H9 (cell line): ENCODE results near the gene KIF5C. TPM values are rescaled to one million over a fixed set of nuclear protein-coding genes. Genes with fewer than 3 reads are reported as not detected.

Source experiments
- DNase-seq: peaks from one replicate; pipeline ENCODE4 v3.0.0-alpha.2; 2017
- H2AFZ ChIP-seq: one replicate; pipeline ENCODE4 v1.6.1; 2013; ENCODE audit warnings: mild to moderate bottlenecking, low read length, control low read depth, moderate library complexity
- H2AK5ac ChIP-seq: 2 replicates; pipeline ENCODE4 v1.6.1; 2013; ENCODE audit warnings: low read length, control low read depth, mixed read lengths; ENCODE audit not compliant: insufficient read length
- H2BK120ac ChIP-seq: one replicate; pipeline ENCODE4 v1.6.1; 2013; ENCODE audit warnings: low read depth, mild to moderate bottlenecking, low read length, control low read depth, inconsistent platforms; ENCODE audit not compliant: poor library complexity, severe bottlenecking
- H2BK12ac ChIP-seq: 2 replicates; pipeline ENCODE4 v1.6.1; 2013; ENCODE audit warnings: low read length, control low read depth, mixed read lengths, low read depth; ENCODE audit not compliant: insufficient read length
- H2BK15ac ChIP-seq: 2 replicates; pipeline ENCODE4 v1.6.1; 2013; ENCODE audit warnings: low read depth, low read length, control low read depth
- H2BK20ac ChIP-seq: one replicate; pipeline ENCODE4 v1.6.1; 2013; ENCODE audit warnings: low read depth, mild to moderate bottlenecking, low read length, control low read depth, inconsistent platforms; ENCODE audit not compliant: poor library complexity, severe bottlenecking
- H2BK5ac ChIP-seq: 2 replicates; pipeline ENCODE4 v1.6.1; 2013; ENCODE audit warnings: low read length, control low read depth, mixed read lengths; ENCODE audit not compliant: insufficient read length
- H3K14ac ChIP-seq: 2 replicates; pipeline ENCODE4 v1.6.1; 2013; ENCODE audit warnings: low read length, control low read depth; ENCODE audit not compliant: insufficient read depth
- H3K18ac ChIP-seq: 2 replicates; pipeline ENCODE4 v1.6.1; 2013; ENCODE audit warnings: low read depth, mild to moderate bottlenecking, mixed read lengths, low read length, control low read depth; ENCODE audit not compliant: insufficient read length
- H3K23ac ChIP-seq: 2 replicates; pipeline ENCODE4 v1.6.1; 2013; ENCODE audit warnings: low read length, control low read depth, mixed read lengths, low read depth; ENCODE audit not compliant: insufficient read length
- H3K23me2 ChIP-seq: 2 replicates; pipeline ENCODE4 v1.6.1; 2013; ENCODE audit warnings: low read depth, mild to moderate bottlenecking, mixed read lengths, low read length, control low read depth; ENCODE audit not compliant: insufficient read length, poor library complexity, severe bottlenecking
- H3K27ac ChIP-seq: 2 replicates; pipeline ENCODE4 v1.5.1; 2013; ENCODE audit warnings: low read length, control low read depth, mixed read lengths, low read depth; ENCODE audit not compliant: insufficient read length
- H3K27me3 ChIP-seq: 2 replicates; pipeline ENCODE4 v1.6.1; 2013; ENCODE audit warnings: low read length, control low read depth, inconsistent platforms; ENCODE audit not compliant: insufficient read depth
- H3K4ac ChIP-seq: 2 replicates; pipeline ENCODE4 v1.6.1; 2013; ENCODE audit warnings: low read depth, mild to moderate bottlenecking, control low read depth, inconsistent platforms, low read length, moderate library complexity
- H3K4me1 ChIP-seq: 2 replicates; pipeline ENCODE4 v1.6.1; 2013; ENCODE audit warnings: low read length, control low read depth, inconsistent platforms; ENCODE audit not compliant: insufficient read depth
- H3K4me2 ChIP-seq: 2 replicates; pipeline ENCODE4 v1.6.1; 2013; ENCODE audit warnings: low read length, control low read depth, mixed read lengths; ENCODE audit not compliant: insufficient read length, insufficient read depth
- H3K56ac ChIP-seq: 2 replicates; pipeline ENCODE4 v1.6.1; 2013; ENCODE audit warnings: low read depth, mild to moderate bottlenecking, mixed read lengths, low read length, control low read depth; ENCODE audit not compliant: insufficient read length
- H3K79me1 ChIP-seq: 2 replicates; pipeline ENCODE4 v1.6.1; 2013; ENCODE audit warnings: low read depth, mild to moderate bottlenecking, moderate library complexity, low read length, control low read depth, inconsistent platforms; ENCODE audit not compliant: insufficient read depth, poor library complexity, severe bottlenecking
- H3K79me2 ChIP-seq: 2 replicates; pipeline ENCODE4 v1.6.1; 2013; ENCODE audit warnings: low read length, control low read depth, inconsistent platforms; ENCODE audit not compliant: insufficient read depth
- H3K9ac ChIP-seq: 2 replicates; pipeline ENCODE4 v1.6.1; 2013; ENCODE audit warnings: low read length, control low read depth, mixed read lengths; ENCODE audit not compliant: insufficient read length; ENCODE audit errors: extremely low read depth
- H3K9me3 ChIP-seq: one replicate; pipeline ENCODE4 v1.6.1; 2013; ENCODE audit warnings: low read depth, low read length, inconsistent platforms; ENCODE audit not compliant: control insufficient read depth
- H3T11ph ChIP-seq: one replicate; pipeline ENCODE4 v1.6.1; 2013; ENCODE audit warnings: mild to moderate bottlenecking, low read length, control low read depth, inconsistent platforms
- H4K20me1 ChIP-seq: one replicate; pipeline ENCODE4 v1.6.1; 2013; ENCODE audit not compliant: control insufficient read depth, insufficient read length, insufficient read depth
- H4K5ac ChIP-seq: 2 replicates; pipeline ENCODE4 v1.6.1; 2013; ENCODE audit warnings: low read depth, mild to moderate bottlenecking, mixed read lengths, low read length, control low read depth; ENCODE audit not compliant: insufficient read length
- H4K8ac ChIP-seq: replicated peaks from 2 replicates; pipeline ENCODE4 v1.6.1; 2013; ENCODE audit warnings: low read length, control low read depth, mixed read lengths, low read depth; ENCODE audit not compliant: insufficient read length
- H4K91ac ChIP-seq: 2 replicates; pipeline ENCODE4 v1.6.1; 2013; ENCODE audit warnings: low read depth, mild to moderate bottlenecking, moderate library complexity, mixed read lengths, low read length, control low read depth; ENCODE audit not compliant: insufficient read length
- H3K27ac Mint-ChIP-seq, 3 experiments: 2 replicates in 2 of 3; 3 replicates in 1 of 3; pipeline ENCODE4 v1.8.0; 2020 to 2021; ENCODE audit warnings: mixed read lengths in 3 of 3, mild to moderate bottlenecking in 1 of 3, moderate library complexity in 1 of 3
- H3K27me3 Mint-ChIP-seq: 2 replicates; pipeline ENCODE4 v1.8.0; 2021; ENCODE audit warnings: low read depth, mild to moderate bottlenecking, moderate library complexity, mixed read lengths
- H3K36me3 Mint-ChIP-seq, 3 experiments: 2 replicates in 2 of 3; 3 replicates in 1 of 3; pipeline ENCODE4 v1.8.0; 2020 to 2021; ENCODE audit warnings: low read depth in 3 of 3, mixed read lengths in 3 of 3; ENCODE audit not compliant: insufficient read depth in 1 of 3
- H3K4me1 Mint-ChIP-seq, 2 experiments: 2 replicates each; pipeline ENCODE4 v1.8.0; 2020; ENCODE audit warnings: mixed read lengths in 2 of 2
- H3K4me3 Mint-ChIP-seq, 2 experiments: 2 replicates in 1 of 2; 3 replicates in 1 of 2; pipeline ENCODE4 v1.8.0; 2020 to 2021; ENCODE audit warnings: mild to moderate bottlenecking in 2 of 2, mixed read lengths in 2 of 2, moderate library complexity in 1 of 2
- H3K9me3 Mint-ChIP-seq, 2 experiments: 2 replicates in 1 of 2; 3 replicates in 1 of 2; pipeline ENCODE4 v1.8.0; 2020; ENCODE audit warnings: mild to moderate bottlenecking in 2 of 2, mixed read lengths in 2 of 2, moderate library complexity in 1 of 2
- WGBS: extraction: QIAGEN DNeasy Blood & Tissue Kit; methylation state at CpG from one replicate; pipeline ENCODE4 v1.1.7; 2013; ENCODE audit warnings: missing lambda C conversion rate, low lambda C conversion rate, mixed read lengths; ENCODE audit not compliant: insufficient read length; ENCODE audit errors: extremely low coverage; 5-methylcytosine and 5-hydroxymethylcytosine counted together
- total RNA-seq: library from RNA; stranded (reverse); gene quantifications from 2 replicates; pipeline ENCODE4 v1.2.1, GENCODE V29; 2021
- TF ChIP-seq, protein P1 (sequence below): fragments of 200-600 bp; sonication (generic); conservative IDR thresholded peaks from 3 replicates; pipeline ENCODE4 v1.8.0; 2021; ENCODE audit warnings: antibody characterized with exemption, mild to moderate bottlenecking

Gene KIF5C
- total RNA-seq, 1 experiment from 2014 or later = 52.9 TPM

DNA sequence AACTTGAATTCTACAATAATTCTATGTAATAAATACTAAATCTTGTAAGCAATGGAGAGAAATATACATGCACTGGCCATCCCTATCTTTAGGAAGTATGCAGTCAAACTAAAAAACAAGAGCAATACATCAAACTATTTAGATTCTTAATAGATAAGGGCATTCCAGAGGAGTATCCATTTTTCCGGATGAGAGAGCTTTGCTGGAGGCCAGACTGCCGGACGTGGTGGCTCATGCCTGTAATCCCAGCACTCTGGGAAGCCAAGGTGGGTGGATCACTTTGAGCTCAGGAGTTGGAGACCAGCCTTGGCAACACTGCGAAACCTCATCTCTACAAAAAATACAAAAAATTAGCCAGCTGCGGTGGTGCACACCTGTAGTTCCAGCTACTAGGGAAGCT lies 60.8 kb downstream of the KIF5C start:
- no peak overlapping the region for H2AK5ac ChIP-seq
- H3K4me1 Mint-ChIP-seq = peaks cover 5 to 7% of the 10 kb centered on the region in 2 experiments
- no peak overlapping the region for H4K5ac ChIP-seq
- H3K27me3 Mint-ChIP-seq = no peaks in the 10 kb centered on the region
- H3K9me3 ChIP-seq = no peaks in the 10 kb centered on the region
- TF ChIP-seq, protein P1, sequence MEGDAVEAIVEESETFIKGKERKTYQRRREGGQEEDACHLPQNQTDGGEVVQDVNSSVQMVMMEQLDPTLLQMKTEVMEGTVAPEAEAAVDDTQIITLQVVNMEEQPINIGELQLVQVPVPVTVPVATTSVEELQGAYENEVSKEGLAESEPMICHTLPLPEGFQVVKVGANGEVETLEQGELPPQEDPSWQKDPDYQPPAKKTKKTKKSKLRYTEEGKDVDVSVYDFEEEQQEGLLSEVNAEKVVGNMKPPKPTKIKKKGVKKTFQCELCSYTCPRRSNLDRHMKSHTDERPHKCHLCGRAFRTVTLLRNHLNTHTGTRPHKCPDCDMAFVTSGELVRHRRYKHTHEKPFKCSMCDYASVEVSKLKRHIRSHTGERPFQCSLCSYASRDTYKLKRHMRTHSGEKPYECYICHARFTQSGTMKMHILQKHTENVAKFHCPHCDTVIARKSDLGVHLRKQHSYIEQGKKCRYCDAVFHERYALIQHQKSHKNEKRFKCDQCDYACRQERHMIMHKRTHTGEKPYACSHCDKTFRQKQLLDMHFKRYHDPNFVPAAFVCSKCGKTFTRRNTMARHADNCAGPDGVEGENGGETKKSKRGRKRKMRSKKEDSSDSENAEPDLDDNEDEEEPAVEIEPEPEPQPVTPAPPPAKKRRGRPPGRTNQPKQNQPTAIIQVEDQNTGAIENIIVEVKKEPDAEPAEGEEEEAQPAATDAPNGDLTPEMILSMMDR = no peak
- H3K4me1 ChIP-seq = no peaks in the 10 kb centered on the region
- H4K20me1 ChIP-seq = peaks cover 2% of the 10 kb centered on the region
- no peaks in the 10 kb centered on the region for H3K79me2 ChIP-seq
- H2AFZ ChIP-seq = no peak overlapping the region
- no peak overlapping the region for H3K9ac ChIP-seq
- no CpG with 5 or more reads among the region's 5 CpGs for WGBS
- no peak overlapping the region for H4K8ac ChIP-seq
- H3K23me2 ChIP-seq = no peaks in the 10 kb centered on the region
- H3K27me3 ChIP-seq = no peaks in the 10 kb centered on the region
- no peak overlapping the region for H3K27ac Mint-ChIP-seq
- no peak overlapping the region for H4K91ac ChIP-seq
- H3K4ac ChIP-seq = no peak overlapping the region
- no peak overlapping the region for H2BK12ac ChIP-seq
- H3K14ac ChIP-seq = no peak overlapping the region
- no peak overlapping the region for H2BK15ac ChIP-seq
- no peak overlapping the region for H3K27ac ChIP-seq
- no peak overlapping the region for H3K56ac ChIP-seq
- H3K79me1 ChIP-seq = no peaks in the 10 kb centered on the region
- H3K23ac ChIP-seq = no peak overlapping the region
- no peak overlapping the region for H3T11ph ChIP-seq
- DNase-seq = no peak
- H3K18ac ChIP-seq = no peak overlapping the region
- no peak overlapping the region for H2BK20ac ChIP-seq
- H3K4me2 ChIP-seq = no peak overlapping the region
- no peak overlapping the region for H2BK5ac ChIP-seq
- H3K9me3 Mint-ChIP-seq = no peaks in the 10 kb centered on the region; a peak in 1 of 5 replicates
- no peak overlapping the region for H3K4me3 Mint-ChIP-seq
- no peak overlapping the region for H2BK120ac ChIP-seq
- peaks cover 1 to 8% (median 2%) of the 10 kb centered on the region in 3 experiments; a peak in 5 of 7 replicates for H3K36me3 Mint-ChIP-seq
